Head of caudate nucleus (tissue), 42 donors: ENCODE data around the gene KRT7.

Experiments used
- DNase-seq, 42 donors: peaks; one replicate each; pipeline versions ENCODE4 v3.0.0 to v3.0.0-alpha.2; 2020 to 2021; ENCODE audit warnings: mixed read lengths in 7 of 42
- intact Hi-C: fragments of 100-400 bp; cut with DNase I; formaldehyde crosslinking; loops from one replicate; pipeline ENCODE4 v1.15.0; 2022

Gene KRT7

GRCh38 chr12:52224151-52224550 is 8.9 kb upstream of the KRT7 start:
- no peak for DNase-seq
- intact Hi-C loops, result no loop called here

- intact Hi-C loops, result no loop called here
- no peak for DNase-seq
Measured at GRCh38 chr12:52225752-52226151, 7.3 kb upstream of the KRT7 start.

- no peak for DNase-seq
- intact Hi-C loops, result no loop called here
Measured at GRCh38 chr12:52226446-52226845, 6.6 kb upstream of the KRT7 start.

DNA sequence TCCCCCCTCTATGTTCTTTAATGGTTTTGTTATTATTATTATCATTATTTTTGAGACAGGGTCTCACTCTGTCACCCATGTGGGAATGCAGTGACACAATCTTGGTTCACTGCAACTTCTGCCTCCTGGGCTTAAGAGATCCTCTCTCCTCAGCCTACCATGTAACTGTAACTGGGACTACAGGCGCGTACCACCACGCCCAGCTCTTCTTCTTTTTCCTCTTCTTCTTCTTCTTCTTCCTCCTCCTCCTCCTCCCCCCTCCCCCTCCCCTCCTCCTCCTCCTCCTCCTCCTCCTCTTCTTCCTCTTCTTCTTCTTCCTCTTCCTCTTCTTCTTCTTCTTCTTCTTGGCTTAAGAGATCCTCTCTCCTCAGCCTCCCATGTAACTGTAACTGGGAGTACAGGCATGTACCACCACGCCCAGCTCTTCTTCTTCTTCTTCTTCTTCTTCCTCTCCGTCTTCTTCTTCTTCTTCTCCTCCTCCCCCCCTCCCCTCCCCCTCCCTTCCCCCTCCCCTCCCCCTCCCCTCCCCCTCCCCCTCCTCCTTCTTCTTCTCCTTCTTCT is 5.4 kb upstream of the KRT7 start:
- intact Hi-C loops, result no loop called here
- no peak for DNase-seq

- no peak for DNase-seq
- intact Hi-C loops, result no loop called here
Measured at GRCh38 chr12:52228366-52228765, 4.7 kb upstream of the KRT7 start.

- peak in 1 of 42 donors; percentile 3 for DNase-seq
- intact Hi-C loops, result no loop called here
Measured at GRCh38 chr12:52228931-52229330, 4.1 kb upstream of the KRT7 start.

DNA sequence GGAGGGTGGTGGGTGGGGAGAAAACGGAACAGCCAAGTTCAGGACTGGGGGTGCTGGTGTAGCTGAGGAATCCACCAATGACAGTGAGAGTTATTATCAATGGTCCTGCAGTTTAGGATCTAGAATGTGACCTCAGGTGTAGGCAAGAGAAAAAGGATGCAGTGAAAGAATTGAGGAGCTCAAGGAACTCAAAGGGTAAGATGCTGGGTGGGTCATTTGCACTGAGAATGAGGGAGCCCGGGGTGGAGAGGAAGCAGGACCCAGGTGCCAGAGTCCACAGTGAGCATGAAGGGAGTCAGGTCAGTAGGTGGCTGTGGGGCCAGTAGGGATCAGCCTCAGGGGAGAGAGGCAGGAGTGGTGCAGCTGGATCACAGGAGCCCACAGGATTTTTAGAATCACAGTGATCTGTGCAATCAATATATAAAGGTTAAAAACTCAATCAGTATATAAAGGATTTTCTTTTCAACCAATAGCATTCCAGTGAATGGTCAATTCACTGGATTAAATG is 3.2 kb upstream of the KRT7 start:
- intact Hi-C loops, result no loop called here
- peak in 1 of 42 donors; percentile 4 for DNase-seq

- no peak for DNase-seq
- intact Hi-C loops, result no loop called here
Measured at GRCh38 chr12:52230364-52231281, 2.4 kb upstream of the KRT7 start.

GRCh38 chr12:52231305-52232202 is 1.5 kb upstream of the KRT7 start:
- intact Hi-C loops, result no loop called here
- DNase-seq, result no peak

- intact Hi-C loops, result no loop called here
- no peak for DNase-seq
Measured at GRCh38 chr12:52232203-52232673, 805 bp upstream of the KRT7 start.

DNA sequence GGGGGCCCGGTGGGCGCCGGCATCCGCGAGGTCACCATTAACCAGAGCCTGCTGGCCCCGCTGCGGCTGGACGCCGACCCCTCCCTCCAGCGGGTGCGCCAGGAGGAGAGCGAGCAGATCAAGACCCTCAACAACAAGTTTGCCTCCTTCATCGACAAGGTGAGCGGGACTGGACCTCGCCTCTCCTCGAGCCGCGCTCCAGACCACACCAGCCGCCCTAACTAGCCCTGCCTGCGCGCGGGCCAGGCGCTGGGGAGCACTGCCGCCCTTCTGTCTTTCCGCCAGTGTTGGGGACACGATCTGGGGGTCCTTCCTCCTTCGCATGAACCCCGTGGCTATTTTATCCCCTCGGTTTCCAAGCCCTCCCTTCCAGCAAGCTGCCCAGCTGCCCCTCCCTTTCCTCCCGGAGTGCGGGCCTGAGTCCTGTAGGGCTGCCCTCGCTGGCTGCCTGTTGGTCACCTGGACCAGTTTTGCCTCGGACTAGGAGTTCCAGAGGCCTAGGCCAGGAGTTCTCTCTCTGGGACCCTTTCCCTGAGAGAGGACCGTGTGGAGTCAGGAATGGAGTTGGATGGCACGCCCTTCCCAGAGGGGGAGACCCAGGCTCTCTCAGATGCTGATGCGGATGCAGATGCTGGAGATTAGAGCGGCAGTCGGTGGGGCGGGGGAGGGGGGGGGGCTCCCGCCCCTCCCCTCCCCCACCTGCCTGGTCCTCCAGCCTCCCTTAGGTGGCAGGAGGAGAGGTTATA is 592 bp downstream of the KRT7 start:
- DNase-seq, result no peak
- intact Hi-C loops, result no loop called here

GRCh38 chr12:52234223-52234810 is 1.3 kb downstream of the KRT7 start:
- no peak for DNase-seq

GRCh38 chr12:52235001-52235764 is 2.1 kb downstream of the KRT7 start:
- intact Hi-C loops, result no loop called here
- no peak for DNase-seq

More at GRCh38 chr12:52234223-52234810, 1.3 kb downstream of the KRT7 start:
- intact Hi-C loops, result no loop called here

DNA sequence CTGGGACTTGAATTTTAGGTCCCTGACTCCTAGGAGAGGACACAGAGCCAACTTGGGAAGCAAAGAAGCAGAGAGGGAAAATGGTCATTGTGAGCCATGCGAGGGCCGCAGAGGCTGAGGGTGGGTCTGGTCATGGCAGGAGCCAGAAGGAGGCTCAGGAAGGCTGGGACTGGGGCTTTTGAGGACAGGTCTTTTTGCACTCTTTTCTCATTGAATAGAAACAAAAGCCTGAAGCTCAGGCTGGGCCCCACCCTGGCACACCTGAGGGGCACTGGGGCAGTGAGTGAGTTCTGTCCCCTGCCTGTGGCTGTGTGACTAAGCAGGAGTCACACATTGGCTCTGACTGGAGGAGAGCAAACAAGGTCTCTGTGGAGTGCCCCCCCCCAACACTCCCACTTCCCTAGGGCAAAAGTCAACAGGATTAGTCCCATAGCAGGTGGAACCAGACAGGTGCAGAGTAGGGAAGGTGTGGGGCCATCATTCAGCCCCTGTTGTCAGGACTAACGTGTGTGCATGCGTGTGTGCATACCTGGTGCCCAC is 2.8 kb downstream of the KRT7 start:
- no peak for DNase-seq
- intact Hi-C loops, result no loop called here

DNA sequence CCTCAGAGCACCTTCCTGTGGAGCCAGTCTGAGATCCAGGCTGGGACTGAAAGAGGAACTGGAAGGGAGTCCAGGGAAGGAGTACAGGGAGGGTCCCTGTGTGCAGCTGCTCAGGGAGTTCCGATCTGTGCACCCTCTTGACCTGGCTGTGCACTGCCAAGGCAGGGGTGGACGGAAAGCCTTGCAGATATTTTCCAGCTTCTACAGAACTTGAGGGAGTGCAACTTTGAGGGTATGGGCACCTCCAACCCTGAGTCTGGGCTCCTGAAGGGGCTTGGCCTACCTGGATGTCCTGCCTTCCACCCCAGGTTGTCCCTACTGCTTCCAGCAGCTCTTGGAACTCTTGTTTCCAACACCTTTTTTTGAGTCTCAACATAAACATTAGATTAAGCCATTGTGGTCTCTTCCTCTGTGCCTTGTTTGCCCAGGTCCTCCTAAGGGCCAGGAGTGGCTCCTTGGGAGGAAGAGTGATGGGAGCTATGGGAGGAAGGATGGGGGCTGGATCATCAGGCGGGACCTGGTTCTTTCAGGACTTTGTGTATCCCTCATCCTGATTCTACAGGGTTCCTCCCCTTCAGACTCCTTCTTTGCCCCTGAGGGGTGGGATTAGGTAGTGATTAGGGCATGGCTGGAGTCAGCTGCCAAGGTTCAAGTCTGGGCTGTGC is 3.5 kb downstream of the KRT7 start:
- DNase-seq, result no peak

DNA sequence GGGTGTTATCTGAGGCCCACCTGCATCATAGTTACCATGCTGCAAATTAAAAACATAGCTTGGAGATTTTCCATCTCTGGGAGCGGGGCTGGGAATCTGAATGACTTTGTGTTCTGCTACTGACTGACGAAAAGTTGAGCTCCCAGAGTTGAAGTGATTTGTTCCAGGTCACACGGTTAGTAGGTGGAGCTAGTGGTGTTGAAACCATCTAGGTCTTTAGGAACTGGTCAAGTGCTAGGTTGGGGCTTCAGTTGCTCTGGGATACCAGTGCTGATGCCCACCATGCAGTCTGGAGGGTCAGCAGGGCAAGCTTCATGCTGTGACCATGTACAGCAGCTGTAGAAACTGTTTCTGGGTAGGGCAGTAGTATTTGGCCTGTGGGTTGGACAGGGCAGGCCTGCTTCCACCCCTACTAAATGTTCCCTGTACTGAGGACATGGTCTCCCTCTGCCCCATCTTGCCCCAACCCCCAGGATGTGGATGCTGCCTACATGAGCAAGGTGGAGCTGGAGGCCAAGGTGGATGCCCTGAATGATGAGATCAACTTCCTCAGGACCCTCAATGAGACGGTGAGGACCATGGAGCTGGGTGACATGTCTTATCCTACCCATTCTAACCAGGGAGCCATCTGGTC is 5.3 kb downstream of the KRT7 start:
- intact Hi-C loops, result no loop called here
- no peak for DNase-seq

More for the DNA sequence above, 3.5 kb downstream of the KRT7 start:
- intact Hi-C loops, result no loop called here
